HPDE6-E6E7 (cell line): Measurements from ENCODE around the gene NT5M.
"Not testable (repeated sequence)": the region's sequence is repeated elsewhere in the genome, so short reads cannot be mapped to it uniquely, and the experiment has no call there.

Experiments
- DNase-seq: peaks from one replicate; pipeline ENCODE4 v3.0.0; 2011; ENCODE audit warnings: missing footprints; ENCODE audit errors: extremely low spot score

NT5M gene

GRCh38 chr17:17301659-17302058, 1.5 kb upstream of the NT5M start:
- not testable (repeated sequence) for DNase-seq

DNA sequence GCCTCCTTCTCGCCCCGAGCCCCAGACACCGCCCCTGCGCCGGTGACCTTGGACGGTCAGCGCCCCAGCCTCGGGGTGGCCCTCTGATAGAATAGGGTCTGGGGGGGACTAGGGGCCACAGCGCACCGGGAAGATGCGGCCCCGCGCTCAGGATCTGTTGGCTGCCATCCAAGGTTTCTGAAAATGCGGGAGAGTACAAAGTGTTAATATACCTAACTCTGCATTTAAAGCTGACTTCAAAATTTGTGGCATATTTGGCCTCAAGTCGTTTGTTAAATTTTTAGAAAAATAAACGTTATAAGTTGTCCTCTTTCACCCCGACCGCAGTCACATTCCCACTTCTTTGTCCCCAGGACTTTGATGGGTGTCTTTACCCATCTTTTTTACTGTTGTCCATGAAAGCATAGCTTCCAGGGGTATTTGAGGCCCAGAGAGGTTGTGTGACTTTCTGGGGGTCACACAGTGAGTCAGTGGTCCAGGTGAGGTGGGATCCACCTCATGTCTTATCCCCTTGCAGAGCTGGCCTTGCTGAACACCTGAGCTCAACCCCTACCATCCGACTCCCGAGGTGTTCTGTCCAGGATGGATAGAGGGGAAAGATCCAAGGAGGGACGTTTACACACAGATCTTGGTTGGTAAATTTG, 796 bp downstream of the NT5M start:
- no peak for DNase-seq

DNA sequence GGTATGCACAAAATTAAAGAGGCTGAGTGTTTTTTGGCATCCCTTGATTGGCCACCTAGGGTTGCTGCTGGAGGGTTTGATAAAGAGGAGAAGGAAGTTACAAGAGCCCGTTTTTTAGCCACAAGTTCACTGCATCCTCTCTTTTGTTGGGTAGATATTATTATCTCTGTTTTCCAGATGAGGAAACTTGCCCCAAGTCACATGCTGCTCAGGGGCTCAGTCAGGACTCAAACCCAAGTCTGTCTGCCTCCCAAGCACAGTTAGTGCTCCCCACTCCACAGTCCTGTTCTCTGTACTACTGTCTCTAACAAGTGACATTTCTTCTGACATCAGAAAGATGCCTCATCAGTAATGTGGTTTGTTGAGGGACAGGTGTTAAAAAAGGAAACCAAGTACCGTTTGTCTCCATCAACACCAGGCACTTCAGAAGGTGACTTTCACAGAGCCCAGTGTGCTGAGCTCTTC, 1.4 kb downstream of the NT5M start:
- no peak for DNase-seq

GRCh38 chr17:17305281-17305801, 2.2 kb downstream of the NT5M start:
- no peak for DNase-seq

- no peak for DNase-seq
Observed at GRCh38 chr17:17309356-17309755, 6.2 kb downstream of the NT5M start.

- DNase-seq: peak; percentile 88
Observed at GRCh38 chr17:17313350-17313991, 10.3 kb downstream of the NT5M start.

DNA sequence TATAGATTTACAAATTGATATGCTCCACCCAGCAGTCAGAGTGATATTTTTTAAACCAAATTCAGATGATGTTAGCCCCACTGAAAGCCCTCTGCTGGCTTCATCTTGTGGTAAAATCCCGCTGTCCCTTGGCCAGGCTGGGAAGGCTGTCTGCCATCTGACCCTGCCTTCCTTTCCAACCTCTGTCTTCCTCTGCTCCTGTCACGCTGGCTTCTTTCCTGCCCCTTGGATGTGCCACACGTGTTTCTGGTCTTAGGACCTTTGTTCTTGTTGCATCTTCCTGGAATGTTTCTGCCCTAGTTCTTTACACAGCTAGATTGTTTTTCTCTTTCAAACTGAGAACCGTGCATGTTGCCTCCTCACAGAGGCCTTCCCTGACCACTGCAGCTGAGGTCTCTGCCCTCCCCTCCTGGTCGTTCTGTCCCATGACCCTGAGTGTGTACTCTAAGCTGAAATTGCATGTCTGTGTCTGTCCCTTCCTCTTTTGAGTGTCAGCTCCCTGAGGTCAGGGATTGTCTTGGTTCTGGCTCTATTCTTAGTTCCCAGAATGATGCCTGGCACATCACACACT, 11.4 kb downstream of the NT5M start:
- no peak for DNase-seq

DNA sequence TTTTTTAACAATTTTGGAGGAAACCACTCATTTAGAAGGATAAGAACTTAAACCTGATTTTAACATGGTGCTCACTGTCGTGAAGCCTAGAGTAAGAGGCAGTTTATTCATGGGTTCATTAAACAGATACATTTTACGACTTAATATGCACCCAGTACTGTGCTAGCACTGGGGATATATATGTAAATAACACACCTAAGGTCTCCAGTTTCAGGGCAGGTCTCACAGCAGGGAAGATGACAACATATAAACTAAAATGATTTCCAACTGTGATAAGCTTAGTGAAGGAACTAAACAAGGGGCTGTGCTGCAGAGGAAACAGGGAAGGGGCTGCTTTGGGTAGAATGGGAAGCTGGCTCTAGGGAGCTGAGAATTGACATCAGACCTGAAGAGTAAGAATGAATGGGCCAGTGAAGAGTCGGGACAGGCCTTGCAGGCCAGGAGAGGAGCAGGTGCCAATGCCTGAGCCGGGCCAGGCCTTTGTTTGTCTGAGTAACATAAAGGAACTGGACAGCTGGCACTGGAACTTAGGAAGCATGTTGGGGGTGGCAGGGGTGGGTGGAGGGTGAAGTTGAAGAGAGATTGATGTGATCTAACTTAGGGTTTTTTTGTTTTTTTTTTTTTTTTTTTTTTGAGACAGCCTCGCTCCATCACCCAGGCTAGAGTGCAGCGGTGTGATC, 12.1 kb downstream of the NT5M start:
- no peak for DNase-seq

- DNase-seq: no peak
Observed at GRCh38 chr17:17320188-17320910, 17.2 kb downstream of the NT5M start.

DNA sequence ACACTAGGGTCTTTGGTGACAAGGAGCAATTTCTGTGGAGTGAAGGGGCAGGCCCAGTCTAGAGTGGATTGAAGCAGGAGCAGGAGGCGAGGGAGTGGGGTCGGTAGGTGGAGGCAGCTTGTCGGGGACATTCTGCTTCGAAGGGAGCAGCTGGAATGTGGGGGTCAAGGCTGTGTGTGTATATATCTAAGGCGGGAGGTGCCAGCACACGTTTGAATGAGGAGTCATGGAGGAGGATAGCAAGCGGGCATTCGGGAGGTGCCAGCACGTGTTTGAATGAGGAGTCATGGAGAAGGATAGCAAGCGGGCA, 17.7 kb downstream of the NT5M start:
- DNase-seq: no peak

DNA sequence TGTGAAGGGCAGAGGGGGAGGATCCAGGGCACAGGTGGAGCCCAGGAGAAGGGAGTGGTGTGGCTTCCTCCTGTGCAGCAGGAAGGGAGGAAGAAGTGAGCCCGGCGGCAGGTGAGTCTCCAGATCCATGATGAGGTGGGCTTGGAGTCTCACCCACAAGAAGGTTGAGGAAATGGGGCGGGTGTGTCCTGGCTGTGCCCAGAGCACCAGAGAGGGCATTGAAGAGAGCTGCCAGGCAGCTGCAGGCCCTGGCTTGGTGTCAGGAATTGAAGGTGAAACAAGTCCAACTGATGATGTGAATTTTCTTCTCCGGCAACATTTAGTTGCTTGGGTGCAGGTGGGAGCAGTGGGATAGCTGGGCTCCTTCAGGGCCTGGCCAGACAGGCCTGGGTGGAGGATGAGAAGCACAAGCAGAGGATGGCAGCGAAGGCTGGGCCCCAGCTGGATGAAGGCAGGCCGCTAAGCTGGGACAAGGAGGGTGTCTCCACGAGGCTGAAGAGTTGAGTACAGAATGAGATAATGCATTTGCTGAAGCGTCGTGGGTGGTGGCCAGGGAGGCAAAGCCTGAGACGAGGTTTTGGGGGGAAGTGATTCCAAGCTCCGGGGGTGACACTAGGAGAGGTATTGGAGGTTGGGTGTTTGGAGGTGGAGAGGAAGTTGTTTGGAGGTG, 18.3 kb downstream of the NT5M start:
- no peak for DNase-seq

GRCh38 chr17:17322516-17323510, 19.6 kb downstream of the NT5M start:
- no peak for DNase-seq

- DNase-seq: no peak
Observed at GRCh38 chr17:17324616-17325015, 21.4 kb downstream of the NT5M start.

- no peak for DNase-seq
Observed at GRCh38 chr17:17325228-17325627, 22.1 kb downstream of the NT5M start.

DNA sequence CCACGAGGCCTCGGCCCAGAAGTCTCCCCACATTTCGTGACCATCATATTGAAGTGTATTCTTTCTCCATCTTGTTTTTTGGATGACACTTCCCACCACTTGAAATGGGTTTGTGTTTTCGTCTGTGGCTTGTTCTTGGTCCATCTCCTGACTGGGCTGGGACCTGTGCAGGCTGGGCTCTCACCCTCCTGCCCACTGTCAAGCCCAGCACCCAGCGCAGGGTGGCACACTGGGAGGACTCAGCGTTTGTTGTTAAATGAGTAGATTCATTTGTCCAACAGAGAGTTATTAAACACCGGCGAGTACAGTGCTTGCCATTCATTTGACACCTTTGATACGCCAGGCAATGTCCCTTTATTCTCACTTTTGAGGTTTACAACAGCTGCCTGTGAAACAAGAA, 22.6 kb downstream of the NT5M start:
- no peak for DNase-seq

DNA sequence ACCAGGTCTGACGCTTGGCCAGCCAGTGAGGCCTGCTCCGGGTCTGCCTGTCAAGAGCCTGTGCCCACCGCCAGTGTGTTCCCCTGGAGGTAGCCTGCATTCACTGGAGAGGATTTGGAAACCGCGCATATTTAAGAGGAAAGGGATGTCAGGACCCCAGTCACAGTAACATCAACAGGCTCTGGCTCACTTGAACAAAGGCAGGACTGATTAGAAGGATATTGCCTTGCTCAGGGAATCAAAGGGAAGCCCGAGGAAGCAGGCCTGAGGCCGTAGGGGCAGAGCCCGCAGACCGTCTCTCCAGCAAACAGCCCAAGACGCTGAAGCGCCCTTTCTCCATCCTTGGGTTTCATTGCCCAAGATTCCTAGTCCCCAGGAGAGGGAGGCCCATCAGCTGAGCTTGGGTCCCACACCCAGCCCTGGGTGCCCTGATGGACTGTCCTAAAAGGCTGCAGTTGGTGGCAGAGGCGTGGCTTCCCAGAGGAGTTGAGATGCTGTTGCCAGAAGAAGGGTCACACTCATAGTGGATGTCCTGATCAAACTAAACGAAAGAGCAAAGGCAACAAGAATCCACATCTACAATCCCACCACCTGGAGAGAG, 23.2 kb downstream of the NT5M start:
- DNase-seq: no peak

DNA sequence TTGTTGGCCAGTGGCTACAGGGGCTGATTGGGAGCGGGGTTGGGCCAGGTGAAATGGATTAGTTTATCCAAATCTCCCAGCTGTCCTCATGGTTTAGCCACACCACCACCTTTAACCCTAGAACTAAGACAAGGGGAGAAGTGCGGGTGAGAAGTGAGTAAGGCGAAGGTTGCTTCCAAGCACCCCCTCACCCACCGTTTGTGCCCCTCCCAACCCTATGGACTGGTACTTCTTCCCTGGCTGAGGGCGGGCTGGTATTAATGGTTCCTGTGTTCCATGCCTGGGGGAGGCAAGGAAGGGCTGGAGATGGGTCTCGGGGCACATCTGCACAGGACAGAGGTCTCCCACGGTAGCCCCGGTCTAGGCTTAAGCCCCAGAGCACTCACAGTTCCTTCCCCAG, 25.1 kb downstream of the NT5M start:
- no peak for DNase-seq

DNA sequence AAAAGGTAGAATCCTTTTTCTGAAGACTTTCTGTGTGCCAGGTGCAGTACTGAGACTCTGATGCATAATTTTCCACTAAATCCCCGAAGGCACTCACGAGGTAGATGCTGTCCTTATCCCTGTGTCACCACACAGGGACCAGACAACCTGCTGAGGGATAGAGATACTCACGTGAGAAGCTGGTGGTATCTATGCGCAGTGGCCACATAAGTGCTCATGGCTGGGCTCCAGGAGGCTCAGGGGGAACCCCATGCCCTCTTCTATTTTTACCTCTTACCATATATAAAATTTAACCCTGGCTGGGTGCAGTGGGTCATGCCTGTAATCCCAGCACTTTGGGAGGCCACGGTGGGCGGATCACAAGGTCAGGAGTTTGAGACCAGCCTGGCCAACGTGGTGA, 38.3 kb downstream of the NT5M start:
- no peak for DNase-seq

- DNase-seq: no peak
Observed at GRCh38 chr17:17342242-17342945, 39.2 kb downstream of the NT5M start.
